Measurements from ENCODE around the gene STXBP6. TPM values are rescaled to one million over a fixed set of nuclear protein-coding genes. Genes with fewer than 3 reads are reported as not detected.

STXBP6 gene
- total and polyA plus RNA-seq, 2 of the 13 experiments (the other 11 are each of a cell fraction or from before 2014, with no cell fraction given), result 35.3 to 42.8 TPM

DNA sequence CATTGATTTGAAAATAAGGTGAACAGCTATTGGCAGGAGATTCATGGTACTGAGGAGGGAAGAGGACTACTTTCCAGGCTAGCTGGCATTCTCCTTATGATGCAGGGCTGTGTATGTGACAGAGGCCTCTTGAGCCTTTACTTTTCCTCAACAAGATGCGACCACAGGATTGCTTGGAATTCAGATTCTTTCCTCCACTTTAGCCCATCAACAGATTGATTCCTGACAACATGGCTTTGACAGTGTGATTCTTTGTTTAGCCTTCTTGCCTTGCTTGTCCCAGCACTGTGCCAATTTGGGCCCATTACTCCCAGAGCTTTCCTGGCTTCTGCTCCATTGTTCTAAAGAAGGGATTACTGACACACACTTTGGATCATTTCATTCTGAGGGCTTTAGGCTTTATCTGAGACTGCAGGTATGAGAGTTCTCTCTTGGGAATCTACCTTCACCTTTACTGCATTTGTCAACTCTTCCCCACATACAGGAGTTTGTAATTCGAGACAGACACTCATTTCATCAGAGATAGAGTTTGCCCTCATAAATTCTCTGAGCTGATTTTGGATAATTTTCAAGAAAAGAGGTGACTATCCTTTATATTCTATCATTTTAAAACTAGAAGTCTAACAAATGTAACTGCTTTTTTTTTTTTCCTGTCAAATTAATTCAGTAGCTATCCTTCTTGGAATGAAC is 209.6 kb downstream of the STXBP6 start (continued):
- TF ChIP-seq, protein P1, sequence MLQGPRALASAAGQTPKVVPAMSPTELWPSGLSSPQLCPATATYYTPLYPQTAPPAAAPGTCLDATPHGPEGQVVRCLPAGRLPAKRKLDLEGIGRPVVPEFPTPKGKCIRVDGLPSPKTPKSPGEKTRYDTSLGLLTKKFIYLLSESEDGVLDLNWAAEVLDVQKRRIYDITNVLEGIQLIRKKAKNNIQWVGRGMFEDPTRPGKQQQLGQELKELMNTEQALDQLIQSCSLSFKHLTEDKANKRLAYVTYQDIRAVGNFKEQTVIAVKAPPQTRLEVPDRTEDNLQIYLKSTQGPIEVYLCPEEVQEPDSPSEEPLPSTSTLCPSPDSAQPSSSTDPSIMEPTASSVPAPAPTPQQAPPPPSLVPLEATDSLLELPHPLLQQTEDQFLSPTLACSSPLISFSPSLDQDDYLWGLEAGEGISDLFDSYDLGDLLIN (CRISPR knock-in tag; IDR thresholded peaks at IDR 0.05; ENCODE audit: borderline replicate concordance), result peak; percentile 71; the same call in 1 of the 2 replicates
- no peak for TF ChIP-seq ZNF839 (CRISPR knock-in tag; IDR thresholded peaks at IDR 0.05; ENCODE audit: borderline replicate concordance)
- TF ChIP-seq ZFX (CRISPR knock-in tag; IDR thresholded peaks at IDR 0.05; ENCODE audit: low read depth), result peak; percentile 24; the same call in 1 of the 2 replicates
- TF ChIP-seq MED8 (CRISPR knock-in tag; IDR thresholded peaks at IDR 0.05; ENCODE audit: insufficient replicate concordance), result no peak
- TF ChIP-seq, protein P2, sequence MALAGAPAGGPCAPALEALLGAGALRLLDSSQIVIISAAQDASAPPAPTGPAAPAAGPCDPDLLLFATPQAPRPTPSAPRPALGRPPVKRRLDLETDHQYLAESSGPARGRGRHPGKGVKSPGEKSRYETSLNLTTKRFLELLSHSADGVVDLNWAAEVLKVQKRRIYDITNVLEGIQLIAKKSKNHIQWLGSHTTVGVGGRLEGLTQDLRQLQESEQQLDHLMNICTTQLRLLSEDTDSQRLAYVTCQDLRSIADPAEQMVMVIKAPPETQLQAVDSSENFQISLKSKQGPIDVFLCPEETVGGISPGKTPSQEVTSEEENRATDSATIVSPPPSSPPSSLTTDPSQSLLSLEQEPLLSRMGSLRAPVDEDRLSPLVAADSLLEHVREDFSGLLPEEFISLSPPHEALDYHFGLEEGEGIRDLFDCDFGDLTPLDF (CRISPR knock-in tag; IDR thresholded peaks at IDR 0.05), result no peak
- TF ChIP-seq, protein P3, sequence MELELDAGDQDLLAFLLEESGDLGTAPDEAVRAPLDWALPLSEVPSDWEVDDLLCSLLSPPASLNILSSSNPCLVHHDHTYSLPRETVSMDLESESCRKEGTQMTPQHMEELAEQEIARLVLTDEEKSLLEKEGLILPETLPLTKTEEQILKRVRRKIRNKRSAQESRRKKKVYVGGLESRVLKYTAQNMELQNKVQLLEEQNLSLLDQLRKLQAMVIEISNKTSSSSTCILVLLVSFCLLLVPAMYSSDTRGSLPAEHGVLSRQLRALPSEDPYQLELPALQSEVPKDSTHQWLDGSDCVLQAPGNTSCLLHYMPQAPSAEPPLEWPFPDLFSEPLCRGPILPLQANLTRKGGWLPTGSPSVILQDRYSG (CRISPR knock-in tag; IDR thresholded peaks at IDR 0.05), result no peak
- TF ChIP-seq, protein P4, sequence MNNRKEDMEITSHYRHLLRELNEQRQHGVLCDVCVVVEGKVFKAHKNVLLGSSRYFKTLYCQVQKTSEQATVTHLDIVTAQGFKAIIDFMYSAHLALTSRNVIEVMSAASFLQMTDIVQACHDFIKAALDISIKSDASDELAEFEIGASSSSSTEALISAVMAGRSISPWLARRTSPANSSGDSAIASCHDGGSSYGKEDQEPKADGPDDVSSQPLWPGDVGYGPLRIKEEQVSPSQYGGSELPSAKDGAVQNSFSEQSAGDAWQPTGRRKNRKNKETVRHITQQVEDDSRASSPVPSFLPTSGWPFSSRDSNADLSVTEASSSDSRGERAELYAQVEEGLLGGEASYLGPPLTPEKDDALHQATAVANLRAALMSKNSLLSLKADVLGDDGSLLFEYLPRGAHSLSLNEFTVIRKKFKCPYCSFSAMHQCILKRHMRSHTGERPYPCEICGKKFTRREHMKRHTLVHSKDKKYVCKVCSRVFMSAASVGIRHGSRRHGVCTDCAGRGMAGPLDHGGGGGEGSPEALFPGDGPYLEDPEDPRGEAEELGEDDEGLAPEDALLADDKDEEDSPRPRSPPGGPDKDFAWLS (CRISPR knock-in tag; IDR thresholded peaks at IDR 0.05; ENCODE audit: borderline replicate concordance), result no peak
- TF ChIP-seq, protein P5, sequence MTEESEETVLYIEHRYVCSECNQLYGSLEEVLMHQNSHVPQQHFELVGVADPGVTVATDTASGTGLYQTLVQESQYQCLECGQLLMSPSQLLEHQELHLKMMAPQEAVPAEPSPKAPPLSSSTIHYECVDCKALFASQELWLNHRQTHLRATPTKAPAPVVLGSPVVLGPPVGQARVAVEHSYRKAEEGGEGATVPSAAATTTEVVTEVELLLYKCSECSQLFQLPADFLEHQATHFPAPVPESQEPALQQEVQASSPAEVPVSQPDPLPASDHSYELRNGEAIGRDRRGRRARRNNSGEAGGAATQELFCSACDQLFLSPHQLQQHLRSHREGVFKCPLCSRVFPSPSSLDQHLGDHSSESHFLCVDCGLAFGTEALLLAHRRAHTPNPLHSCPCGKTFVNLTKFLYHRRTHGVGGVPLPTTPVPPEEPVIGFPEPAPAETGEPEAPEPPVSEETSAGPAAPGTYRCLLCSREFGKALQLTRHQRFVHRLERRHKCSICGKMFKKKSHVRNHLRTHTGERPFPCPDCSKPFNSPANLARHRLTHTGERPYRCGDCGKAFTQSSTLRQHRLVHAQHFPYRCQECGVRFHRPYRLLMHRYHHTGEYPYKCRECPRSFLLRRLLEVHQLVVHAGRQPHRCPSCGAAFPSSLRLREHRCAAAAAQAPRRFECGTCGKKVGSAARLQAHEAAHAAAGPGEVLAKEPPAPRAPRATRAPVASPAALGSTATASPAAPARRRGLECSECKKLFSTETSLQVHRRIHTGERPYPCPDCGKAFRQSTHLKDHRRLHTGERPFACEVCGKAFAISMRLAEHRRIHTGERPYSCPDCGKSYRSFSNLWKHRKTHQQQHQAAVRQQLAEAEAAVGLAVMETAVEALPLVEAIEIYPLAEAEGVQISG (CRISPR knock-in tag; IDR thresholded peaks at IDR 0.05), result no peak
- TF ChIP-seq, protein P6, sequence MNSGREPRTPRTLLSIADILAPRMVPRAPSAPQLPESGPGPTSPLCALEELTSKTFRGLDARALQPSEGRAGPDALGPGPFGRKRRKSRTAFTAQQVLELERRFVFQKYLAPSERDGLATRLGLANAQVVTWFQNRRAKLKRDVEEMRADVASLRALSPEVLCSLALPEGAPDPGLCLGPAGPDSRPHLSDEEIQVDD (CRISPR knock-in tag; IDR thresholded peaks at IDR 0.05; ENCODE audit: borderline replicate concordance), result no peak
- no peak for TF ChIP-seq FOXA1 (IDR thresholded peaks at IDR 0.05)
- TF ChIP-seq FOXA1 (CRISPR knock-in tag; IDR thresholded peaks at IDR 0.05), result no peak; the same call in 1 of the 2 replicates
- TF ChIP-seq CEBPB (IDR thresholded peaks at IDR 0.05; ENCODE audit: borderline replicate concordance, low read depth, low read length), result no peak
- TF ChIP-seq, protein P7, sequence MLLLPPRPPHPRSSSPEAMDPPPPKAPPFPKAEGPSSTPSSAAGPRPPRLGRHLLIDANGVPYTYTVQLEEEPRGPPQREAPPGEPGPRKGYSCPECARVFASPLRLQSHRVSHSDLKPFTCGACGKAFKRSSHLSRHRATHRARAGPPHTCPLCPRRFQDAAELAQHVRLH (CRISPR knock-in tag; IDR thresholded peaks at IDR 0.05; ENCODE audit: borderline replicate concordance, low read depth), result peak; percentile 43; the same call in 1 of the 2 replicates
- TF ChIP-seq, protein P8, sequence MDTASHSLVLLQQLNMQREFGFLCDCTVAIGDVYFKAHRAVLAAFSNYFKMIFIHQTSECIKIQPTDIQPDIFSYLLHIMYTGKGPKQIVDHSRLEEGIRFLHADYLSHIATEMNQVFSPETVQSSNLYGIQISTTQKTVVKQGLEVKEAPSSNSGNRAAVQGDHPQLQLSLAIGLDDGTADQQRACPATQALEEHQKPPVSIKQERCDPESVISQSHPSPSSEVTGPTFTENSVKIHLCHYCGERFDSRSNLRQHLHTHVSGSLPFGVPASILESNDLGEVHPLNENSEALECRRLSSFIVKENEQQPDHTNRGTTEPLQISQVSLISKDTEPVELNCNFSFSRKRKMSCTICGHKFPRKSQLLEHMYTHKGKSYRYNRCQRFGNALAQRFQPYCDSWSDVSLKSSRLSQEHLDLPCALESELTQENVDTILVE (CRISPR knock-in tag; IDR thresholded peaks at IDR 0.05), result peak; percentile 83
- TF ChIP-seq ZNF607 (CRISPR knock-in tag; IDR thresholded peaks at IDR 0.05; ENCODE audit: borderline replicate concordance), result peak; percentile 81; the same call in 1 of the 2 replicates
- TF ChIP-seq, protein P9, sequence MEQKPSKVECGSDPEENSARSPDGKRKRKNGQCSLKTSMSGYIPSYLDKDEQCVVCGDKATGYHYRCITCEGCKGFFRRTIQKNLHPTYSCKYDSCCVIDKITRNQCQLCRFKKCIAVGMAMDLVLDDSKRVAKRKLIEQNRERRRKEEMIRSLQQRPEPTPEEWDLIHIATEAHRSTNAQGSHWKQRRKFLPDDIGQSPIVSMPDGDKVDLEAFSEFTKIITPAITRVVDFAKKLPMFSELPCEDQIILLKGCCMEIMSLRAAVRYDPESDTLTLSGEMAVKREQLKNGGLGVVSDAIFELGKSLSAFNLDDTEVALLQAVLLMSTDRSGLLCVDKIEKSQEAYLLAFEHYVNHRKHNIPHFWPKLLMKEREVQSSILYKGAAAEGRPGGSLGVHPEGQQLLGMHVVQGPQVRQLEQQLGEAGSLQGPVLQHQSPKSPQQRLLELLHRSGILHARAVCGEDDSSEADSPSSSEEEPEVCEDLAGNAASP (CRISPR knock-in tag; IDR thresholded peaks at IDR 0.05; ENCODE audit: borderline replicate concordance), result no peak

Data from HepG2 (cell line).